SW480 (cell line): ENCODE results near the gene ACBD3.

Source experiments
- DNase-seq: peaks from one replicate; pipeline ENCODE4 v3.0.0-alpha.2; 2016; ENCODE audit warnings: low spot score

ACBD3 gene

GRCh38 chr1:226111883-226112261 lies 74.7 kb downstream of the ACBD3 start:
- no peak for DNase-seq

GRCh38 chr1:226111098-226111882 lies 75.3 kb downstream of the ACBD3 start:
- DNase-seq: no peak

- DNase-seq: peak; percentile 80
Measured at GRCh38 chr1:226110249-226111097, 76.1 kb downstream of the ACBD3 start.

GRCh38 chr1:226109829-226110248 lies 76.7 kb downstream of the ACBD3 start:
- DNase-seq: peak; percentile 88

GRCh38 chr1:226108935-226109828 lies 77.4 kb downstream of the ACBD3 start:
- no peak for DNase-seq

GRCh38 chr1:226107471-226108460 lies 78.8 kb downstream of the ACBD3 start:
- DNase-seq: no peak

GRCh38 chr1:226104671-226105121 lies 81.8 kb downstream of the ACBD3 start:
- DNase-seq: no peak

- peak; percentile 52 for DNase-seq
Measured at GRCh38 chr1:226100436-226101391, 85.8 kb downstream of the ACBD3 start.

GRCh38 chr1:226098870-226099835 lies 87.4 kb downstream of the ACBD3 start:
- DNase-seq: no peak

GRCh38 chr1:226097866-226098625 lies 88.5 kb downstream of the ACBD3 start:
- DNase-seq: no peak

GRCh38 chr1:226095286-226095685 lies 91.3 kb downstream of the ACBD3 start:
- DNase-seq: no peak
